Trophoblast cell (in vitro differentiated cells and primary cell): ENCODE data around the gene TSPAN4.

Source experiments
- DNase-seq, 2 donors: peaks; one replicate each; pipeline ENCODE4 v3.0.0-alpha.2; 2016
- H2AFZ ChIP-seq: 2 replicates; pipeline ENCODE4 v1.6.1; 2013; ENCODE audit warnings: low read length, moderate library complexity, mild to moderate bottlenecking; ENCODE audit not compliant: insufficient read depth, poor library complexity
- H2AK5ac ChIP-seq: 2 replicates; pipeline ENCODE4 v1.6.1; 2013; ENCODE audit warnings: mild to moderate bottlenecking, low read length
- H2BK120ac ChIP-seq: 2 replicates; pipeline ENCODE4 v1.6.1; 2013; ENCODE audit warnings: low read length, mild to moderate bottlenecking, moderate library complexity; ENCODE audit not compliant: insufficient read depth, poor library complexity
- H2BK12ac ChIP-seq: 2 replicates; pipeline ENCODE4 v1.6.1; 2013; ENCODE audit warnings: mild to moderate bottlenecking, low read length, moderate library complexity
- H2BK5ac ChIP-seq: 2 replicates; pipeline ENCODE4 v1.6.1; 2013; ENCODE audit warnings: low read length, low read depth, moderate library complexity, mild to moderate bottlenecking; ENCODE audit not compliant: poor library complexity
- H3K14ac ChIP-seq: 2 replicates; pipeline ENCODE4 v1.6.1; 2013; ENCODE audit warnings: mild to moderate bottlenecking, low read length
- H3K18ac ChIP-seq: 2 replicates; pipeline ENCODE4 v1.6.1; 2013; ENCODE audit warnings: mild to moderate bottlenecking, low read length
- H3K23ac ChIP-seq: 2 replicates; pipeline ENCODE4 v1.6.1; 2013; ENCODE audit warnings: low read length
- H3K27ac ChIP-seq: 2 replicates; pipeline ENCODE4 v1.5.1; 2013; ENCODE audit warnings: low read depth, mild to moderate bottlenecking, inconsistent platforms, low read length, moderate library complexity
- H3K27me3 ChIP-seq: 2 replicates; pipeline ENCODE4 v1.6.1; 2013; ENCODE audit warnings: inconsistent platforms, mild to moderate bottlenecking, low read length, moderate library complexity; ENCODE audit not compliant: insufficient read depth
- H3K36me3 ChIP-seq, 2 experiments: 1 replicate in 1 of 2; 2 replicates in 1 of 2; pipeline ENCODE4 v1.6.1; 2013; ENCODE audit warnings: low read length in 2 of 2, mild to moderate bottlenecking in 2 of 2, moderate library complexity in 1 of 2; ENCODE audit not compliant: insufficient read depth in 2 of 2, control insufficient read depth in 1 of 2
- H3K4ac ChIP-seq: 2 replicates; pipeline ENCODE4 v1.6.1; 2013; ENCODE audit warnings: low read depth, mild to moderate bottlenecking, low read length, moderate library complexity
- H3K4me1 ChIP-seq, 2 experiments: 1 replicate in 1 of 2; 2 replicates in 1 of 2; pipeline ENCODE4 v1.6.1; 2013; ENCODE audit warnings: low read length in 2 of 2, mild to moderate bottlenecking in 2 of 2, moderate library complexity in 1 of 2; ENCODE audit not compliant: insufficient read depth in 2 of 2, control insufficient read depth in 1 of 2
- H3K4me2 ChIP-seq: 2 replicates; pipeline ENCODE4 v1.6.1; 2013; ENCODE audit warnings: inconsistent platforms, mild to moderate bottlenecking, low read length, moderate library complexity
- H3K4me3 ChIP-seq: 2 replicates; pipeline ENCODE4 v1.5.1; 2013; ENCODE audit warnings: mild to moderate bottlenecking, low read depth, low read length, inconsistent platforms
- H3K79me1 ChIP-seq: one replicate; pipeline ENCODE4 v1.6.1; 2013; ENCODE audit warnings: low read length
- H3K79me2 ChIP-seq: 2 replicates; pipeline ENCODE4 v1.6.1; 2013; ENCODE audit warnings: low read length, mild to moderate bottlenecking; ENCODE audit not compliant: control insufficient read depth, insufficient read depth, poor library complexity
- H3K9ac ChIP-seq: 2 replicates; pipeline ENCODE4 v1.6.1; 2013; ENCODE audit warnings: mild to moderate bottlenecking, low read length
- H3K9me3 ChIP-seq: 2 replicates; pipeline ENCODE4 v1.6.1; 2013; ENCODE audit warnings: low read depth, mild to moderate bottlenecking, control low read depth, inconsistent platforms, low read length; ENCODE audit not compliant: insufficient read depth
- H4K12ac ChIP-seq: 2 replicates; pipeline ENCODE4 v1.6.1; 2013; ENCODE audit warnings: low read depth, mild to moderate bottlenecking, low read length, moderate library complexity
- H4K8ac ChIP-seq: 2 replicates; pipeline ENCODE4 v1.6.1; 2013; ENCODE audit warnings: low read depth, mild to moderate bottlenecking, low read length, moderate library complexity
- H4K91ac ChIP-seq: one replicate; pipeline ENCODE4 v1.6.1; 2013; ENCODE audit warnings: low read depth, mild to moderate bottlenecking, low read length, moderate library complexity
- WGBS: extraction: QIAGEN DNeasy Blood & Tissue Kit; methylation state at CpG from one replicate; pipeline ENCODE4 v1.1.7; 2013; ENCODE audit warnings: missing lambda C conversion rate; ENCODE audit not compliant: insufficient read length, insufficient coverage; ENCODE audit errors: extremely low coverage; 5-methylcytosine and 5-hydroxymethylcytosine counted together

Gene TSPAN4

DNA sequence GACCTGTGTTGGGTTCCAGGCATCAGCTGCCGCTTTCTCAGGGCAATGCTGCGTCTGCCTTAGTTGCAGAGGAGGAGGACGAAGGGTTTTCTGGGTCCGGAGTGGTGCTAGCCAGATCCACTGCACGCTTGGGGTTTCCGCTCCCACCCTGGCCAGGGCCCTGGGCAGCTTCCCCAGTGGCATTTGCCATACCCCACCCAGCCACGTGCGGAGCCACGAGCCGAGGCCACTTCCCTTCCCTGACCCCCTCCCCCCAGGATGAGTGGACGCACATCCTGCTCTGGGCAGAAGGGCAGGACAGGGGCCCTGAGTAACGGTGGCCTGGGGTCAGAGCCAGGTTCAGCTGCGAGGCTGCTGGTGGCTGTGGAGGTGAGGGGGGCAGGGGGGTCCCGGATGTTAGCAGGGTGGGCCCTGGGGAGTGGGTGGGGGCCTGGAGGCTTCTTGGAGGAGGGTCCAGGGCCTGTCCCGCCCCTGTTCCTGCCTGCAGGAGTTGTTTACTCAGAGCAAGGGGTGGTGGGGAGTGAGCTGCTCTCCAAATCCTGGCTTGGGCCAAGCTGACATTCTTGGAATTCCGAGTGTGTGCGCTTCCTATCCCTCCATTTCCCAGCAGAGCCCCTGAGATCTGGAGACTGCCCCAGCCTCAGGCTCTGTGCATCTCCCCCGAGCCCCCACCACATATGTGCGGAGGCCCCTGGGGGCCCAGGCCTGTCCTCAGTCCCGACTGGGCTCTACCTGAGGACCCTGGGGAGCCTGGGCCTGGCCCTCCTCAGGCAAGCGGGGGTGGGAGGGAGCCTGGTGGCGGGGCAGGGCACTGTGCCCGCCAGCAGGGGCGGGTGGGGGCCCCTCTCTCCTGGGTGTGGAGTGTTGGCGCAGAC is 1.4 kb downstream of the TSPAN4 start:
- H3K4me3 ChIP-seq, result peak overlapping the region; percentile 46
- H3K27ac ChIP-seq, result peak overlapping the region; percentile 92
- H3K9me3 ChIP-seq, result no peaks in the 10 kb centered on the region
- no peak overlapping the region for H3K18ac ChIP-seq
- no peak overlapping the region for H2AK5ac ChIP-seq
- H2BK120ac ChIP-seq, result no peak overlapping the region
- no peak overlapping the region for H3K9ac ChIP-seq
- H3K23ac ChIP-seq, result no peak overlapping the region
- H3K79me2 ChIP-seq, result peaks cover 10% of the 10 kb centered on the region
- H3K27me3 ChIP-seq, result no peaks in the 10 kb centered on the region
- no peak overlapping the region for H3K4ac ChIP-seq
- peak overlapping the region; percentile 26 for H3K14ac ChIP-seq
- peak overlapping the region; percentile 88 for H3K4me2 ChIP-seq
- peaks cover 23 to 31% of the 10 kb centered on the region in 2 experiments for H3K4me1 ChIP-seq
- no CpG with 5 or more reads among the region's 25 CpGs for WGBS
- peaks cover 13% of the 10 kb centered on the region for H3K79me1 ChIP-seq
- no peak overlapping the region for H2AFZ ChIP-seq
- H4K8ac ChIP-seq, result peak overlapping the region; percentile 11
- peaks cover 21 to 23% of the 10 kb centered on the region in 2 experiments for H3K36me3 ChIP-seq
- peak overlapping the region; percentile 74 for H4K91ac ChIP-seq
- H2BK5ac ChIP-seq, result peak overlapping the region; percentile 7
- no peak overlapping the region for H2BK12ac ChIP-seq
- H4K12ac ChIP-seq, result peak overlapping the region; percentile 13
- peak in 1 of 2 donors; percentile 41 for DNase-seq

DNA sequence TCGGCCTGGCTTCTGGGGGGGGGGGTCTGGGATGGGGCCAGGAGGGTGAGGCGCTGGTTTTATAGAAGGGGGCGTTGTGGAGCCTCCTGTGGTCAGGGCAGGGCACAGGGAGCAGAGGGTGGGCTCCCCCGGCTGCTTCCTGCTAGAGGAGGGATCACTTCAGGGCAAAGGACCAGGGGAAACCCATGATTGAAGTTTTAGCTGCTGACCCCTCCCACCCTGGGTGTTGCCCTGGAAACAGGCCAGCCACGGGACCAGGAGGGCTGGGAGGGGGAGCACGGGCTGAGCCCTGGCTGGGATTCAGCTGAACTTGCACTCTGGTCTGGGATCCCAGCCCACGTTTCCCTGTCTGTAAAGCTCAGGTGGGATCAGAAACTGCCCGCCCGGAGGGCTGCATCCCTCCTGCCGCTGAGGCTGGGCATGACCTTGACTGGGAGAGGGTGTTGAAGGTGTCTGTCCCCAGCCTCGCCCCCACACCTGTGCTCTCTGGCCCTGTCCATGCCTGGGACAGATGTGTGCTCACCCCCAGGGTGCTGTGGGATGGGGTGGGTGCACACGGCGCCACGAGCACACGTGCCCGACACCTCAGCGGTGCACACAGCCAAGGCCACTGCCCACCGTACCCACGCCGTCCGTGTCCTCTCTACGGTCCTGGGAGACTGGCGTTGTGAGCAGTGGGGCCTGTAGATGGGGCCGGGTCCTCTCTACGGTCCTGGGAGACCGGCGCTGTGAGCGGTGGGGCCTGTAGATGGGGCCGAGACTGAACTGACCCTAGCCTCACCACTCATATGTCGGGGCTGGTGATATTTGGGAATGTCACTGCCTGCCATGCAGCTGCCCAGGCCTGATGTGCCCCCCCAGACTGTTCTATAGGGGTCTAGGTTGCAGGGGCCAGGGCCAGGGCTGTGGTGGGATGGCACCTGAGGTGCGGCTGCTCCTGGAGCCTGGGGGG is 2.3 kb downstream of the TSPAN4 start:
- Histone ChIP-seq H2AFZ (no peak overlapping the region), H2BK5ac (no peak overlapping the region), H3K4me1 (peaks cover 23 to 35% of the 10 kb centered on the region in 2 experiments), H3K9me3 (no peaks in the 10 kb centered on the region), H3K18ac (peak overlapping the region; percentile 2), H3K23ac (no peak overlapping the region), H3K79me2 (peaks cover 10% of the 10 kb centered on the region), H4K91ac (peak overlapping the region; percentile 37), H2AK5ac (no peak overlapping the region), H3K79me1 (peaks cover 13% of the 10 kb centered on the region), H2BK12ac (no peak overlapping the region), H3K4me2 (peak overlapping the region; percentile 88), H4K8ac (no peak overlapping the region), H3K9ac (no peak overlapping the region), H3K4ac (no peak overlapping the region), H3K27ac (peak overlapping the region; percentile 92), H3K4me3 (no peak overlapping the region), H4K12ac (no peak overlapping the region), H2BK120ac (no peak overlapping the region), H3K36me3 (peaks cover 12 to 14% of the 10 kb centered on the region in 2 experiments), H3K27me3 (peaks cover 3% of the 10 kb centered on the region), H3K14ac (no peak overlapping the region)
- WGBS, result no CpG with 5 or more reads among the region's 31 CpGs
- DNase-seq, result peak in 1 of 2 donors; percentile 31

DNA sequence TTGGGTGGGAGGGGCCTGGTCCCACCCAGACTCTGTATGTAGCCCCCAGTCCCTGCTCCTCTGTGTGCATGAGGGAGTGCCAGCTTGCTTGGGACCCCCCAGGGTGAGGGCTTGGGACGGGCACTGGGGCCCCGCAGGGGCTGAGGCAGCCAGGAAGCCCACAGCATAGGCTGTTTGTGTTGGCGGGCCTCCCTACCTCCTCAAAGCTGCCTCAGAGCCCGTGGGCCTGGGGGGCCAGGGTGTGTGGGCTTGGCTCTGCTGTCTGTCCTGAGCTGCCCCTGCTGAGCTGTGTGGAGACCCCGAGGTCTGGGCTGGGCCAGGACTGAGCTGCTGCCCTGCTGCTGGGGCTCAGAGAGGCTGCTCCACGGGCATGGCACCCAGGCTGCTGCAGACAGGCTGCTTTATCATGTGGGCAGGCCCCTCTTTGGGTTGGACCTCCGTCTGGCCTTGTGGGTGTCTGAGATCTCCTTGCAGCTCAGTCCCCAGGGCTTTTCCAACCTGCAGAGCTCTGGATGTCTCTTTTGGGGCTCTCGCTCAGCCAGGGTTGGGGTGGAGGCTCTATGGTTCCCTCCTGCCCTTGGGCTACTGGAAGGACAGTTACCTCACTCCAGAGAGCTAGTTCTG is 3.3 kb downstream of the TSPAN4 start:
- Histone ChIP-seq H4K8ac (no peak overlapping the region), H2AFZ (no peak overlapping the region), H3K4ac (no peak overlapping the region), H3K18ac (no peak overlapping the region), H4K91ac (no peak overlapping the region), H3K79me2 (peaks cover 10% of the 10 kb centered on the region), H2BK5ac (no peak overlapping the region), H2BK120ac (no peak overlapping the region), H3K23ac (no peak overlapping the region), H3K36me3 (peaks cover 2 to 4% of the 10 kb centered on the region in 2 experiments), H2AK5ac (peak overlapping the region; percentile 41), H3K4me3 (no peak overlapping the region), H3K9ac (no peak overlapping the region), H2BK12ac (no peak overlapping the region), H3K27me3 (peaks cover 13% of the 10 kb centered on the region), H3K27ac (no peak overlapping the region), H4K12ac (no peak overlapping the region), H3K4me2 (no peak overlapping the region), H3K4me1 (peaks cover 28 to 38% of the 10 kb centered on the region in 2 experiments), H3K9me3 (no peaks in the 10 kb centered on the region), H3K79me1 (peaks cover 13% of the 10 kb centered on the region), H3K14ac (no peak overlapping the region)
- WGBS, result no CpG with 5 or more reads among the region's 8 CpGs
- no peak for DNase-seq

GRCh38 chr11:846496-847098 is 3.9 kb downstream of the TSPAN4 start:
- Histone ChIP-seq H4K12ac (no peak overlapping the region), H3K9me3 (no peaks in the 10 kb centered on the region), H3K18ac (no peak overlapping the region), H4K8ac (no peak overlapping the region), H3K27ac (no peak overlapping the region), H3K27me3 (peaks cover 14% of the 10 kb centered on the region), H3K36me3 (no peaks in the 10 kb centered on the region), H3K79me1 (peaks cover 13% of the 10 kb centered on the region), H3K9ac (no peak overlapping the region), H3K4ac (no peak overlapping the region), H4K91ac (no peak overlapping the region), H2AFZ (no peak overlapping the region), H2AK5ac (no peak overlapping the region), H3K23ac (no peak overlapping the region), H2BK12ac (no peak overlapping the region), H3K79me2 (peaks cover 7% of the 10 kb centered on the region), H3K4me1 (peaks cover 24 to 33% of the 10 kb centered on the region in 2 experiments), H3K4me3 (no peak overlapping the region), H3K4me2 (no peak overlapping the region), H3K14ac (no peak overlapping the region), H2BK5ac (no peak overlapping the region), H2BK120ac (no peak overlapping the region)
- WGBS, result no CpG with 5 or more reads among the region's 11 CpGs
- DNase-seq, result no peak
